K562 (cell line): ENCODE measurements around the gene TMEM95. TPM values are rescaled to one million over a fixed set of nuclear protein-coding genes. Genes with fewer than 3 reads are reported as not detected.

ENCODE experiments used
- ATAC-seq: fragments of 200-7000 bp; cut with Tn5 transposase; 3 replicates; pipeline ENCODE4 v1.9.1; 2020; ENCODE audit warnings: moderate library complexity
- BruUV-seq: library from RNA; stranded (reverse); fragments of 400-500 nt; replicated peaks from 2 replicates; lab custom pipeline; 2021; lab: Mats Ljungman, UMichigan
- CTCF ChIA-PET: fragments of 300-600 bp; formaldehyde crosslinking; extraction: SDS; loops from one replicate; lab custom pipeline; 2021; ENCODE audit warnings: low intra/inter-chr PET ratio; lab: Yijun Ruan, JAX
- POLR2A ChIA-PET: fragments of 300-600, 350-650 bp; sonication (Branson Sonifier 250); formaldehyde crosslinking; extraction: SDS; loops from one replicate; lab custom pipeline; 2021; ENCODE audit warnings: antibody characterized with exemption, inconsistent platforms; lab: Yijun Ruan, JAX
- DNase-seq, 4 experiments: peaks; one replicate each; pipeline versions ENCODE4 v3.0.0 to v3.0.0-alpha.2; 2011 to 2018; ENCODE audit warnings: low spot score in 3 of 4, mixed read lengths in 3 of 4; ENCODE audit errors: extremely low read depth in 1 of 4
- FAIRE-seq: peaks from 2 replicates; lab custom pipeline; 2011; peaks lifted over from hg19 to GRCh38; lab: Jason Lieb, UNC
- H2AFZ ChIP-seq: 2 replicates; pipeline ENCODE4 v1.6.0; 2011; ENCODE audit warnings: low read depth, low read length, control low read depth, inconsistent platforms
- H3K27ac ChIP-seq: fragments of 200-600 bp; 3 replicates; pipeline ENCODE4 v1.8.0; 2011; ENCODE audit warnings: low read depth, mild to moderate bottlenecking, control low read depth, inconsistent platforms, low read length, moderate library complexity, mixed read lengths; ENCODE audit errors: extremely low read depth
- H3K27me3 ChIP-seq, 2 experiments: fragments of 300-600 bp in 1 of 2; 2 replicates in 1 of 2; 3 replicates in 1 of 2; pipeline versions ENCODE4 v1.6.0 to v1.8.0; 2011; ENCODE audit warnings: inconsistent platforms in 2 of 2, low read length in 2 of 2, mild to moderate bottlenecking in 1 of 2, mixed read lengths in 1 of 2, moderate library complexity in 1 of 2; ENCODE audit not compliant: control insufficient read depth in 2 of 2, insufficient read depth in 2 of 2
- H3K36me3 ChIP-seq: fragments of 300-600 bp; 3 replicates; pipeline ENCODE4 v1.8.0; 2011; ENCODE audit warnings: mild to moderate bottlenecking, low read length, inconsistent platforms; ENCODE audit not compliant: control insufficient read depth, insufficient read depth
- H3K4me1 ChIP-seq, 2 experiments: fragments of 200-600 bp in 1 of 2; replicated peaks in 1 of 2; 2 replicates in 1 of 2; 3 replicates in 1 of 2; pipeline versions ENCODE4 v1.5.1 to v1.8.0; 2011; ENCODE audit warnings: inconsistent platforms in 2 of 2, low read length in 2 of 2, mild to moderate bottlenecking in 1 of 2, mixed read lengths in 1 of 2, moderate library complexity in 1 of 2; ENCODE audit not compliant: control insufficient read depth in 2 of 2, insufficient read depth in 2 of 2
- H3K4me2 ChIP-seq: 2 replicates; pipeline ENCODE4 v1.6.1; 2011; ENCODE audit warnings: low read length, control low read depth, inconsistent platforms, mixed read lengths; ENCODE audit not compliant: insufficient read depth
- H3K4me3 ChIP-seq: fragments of 200-600 bp; sonication (generic), shearing (Covaris generic); 2 replicates; pipeline ENCODE4 v1.5.1; 2016; ENCODE audit warnings: control low read depth, inconsistent platforms
- H3K79me2 ChIP-seq: fragments of 200-600 bp; 3 replicates; pipeline ENCODE4 v1.8.0; 2011; ENCODE audit warnings: low read length, inconsistent platforms; ENCODE audit not compliant: control insufficient read depth, insufficient read depth
- H3K9ac ChIP-seq, 2 experiments: 2 replicates each; pipeline versions ENCODE4 v1.6.0 to v1.6.1; 2011; ENCODE audit warnings: low read depth in 2 of 2, low read length in 2 of 2, control low read depth in 1 of 2, inconsistent platforms in 1 of 2, mild to moderate bottlenecking in 1 of 2, mixed read lengths in 1 of 2; ENCODE audit not compliant: insufficient read depth in 1 of 2
- H3K9me1 ChIP-seq: one replicate; pipeline ENCODE4 v1.6.0; 2011; ENCODE audit warnings: inconsistent platforms, mild to moderate bottlenecking, low read length, moderate library complexity; ENCODE audit not compliant: control insufficient read depth, insufficient read depth
- H3K9me3 ChIP-seq: replicated peaks from 2 replicates; pipeline ENCODE4 v1.5.1; 2011; ENCODE audit warnings: low read depth, low read length, inconsistent platforms; ENCODE audit not compliant: control insufficient read depth, insufficient read depth
- H4K20me1 ChIP-seq: replicated peaks from 2 replicates; pipeline ENCODE4 v1.6.1; 2011; ENCODE audit warnings: low read length, inconsistent platforms, mixed read lengths; ENCODE audit not compliant: control insufficient read depth, insufficient read depth
- ARID3B ChIP-seq: fragments of 250-450 bp; sonication (Bioruptor Pico); IDR thresholded peaks from 2 replicates; pipeline ENCODE4 v1.4.0; 2020; ENCODE audit warnings: borderline replicate concordance
- CHCHD3 ChIP-seq: fragments of 250-450 bp; sonication (Bioruptor Pico); IDR thresholded peaks from 2 replicates; pipeline ENCODE4 v2.1.2; 2022; ENCODE audit warnings: mild to moderate bottlenecking
- CHD2 ChIP-seq: IDR thresholded peaks from 2 replicates; pipeline ENCODE4 v1.6.1; 2011; ENCODE audit warnings: low read depth, low read length
- DEAF1 ChIP-seq: fragments of 450-650 bp; formaldehyde crosslinking; IDR thresholded peaks from 2 replicates; pipeline ENCODE4 v1.4.0; 2020; ENCODE audit warnings: mild to moderate bottlenecking, moderate library complexity
- E2F3 ChIP-seq: fragments of 250-450 bp; sonication (Bioruptor Pico); IDR thresholded peaks from 2 replicates; pipeline ENCODE4 v1.4.0; 2020; ENCODE audit warnings: mild to moderate bottlenecking
- MYNN ChIP-seq, 2 experiments: sonication (generic); formaldehyde crosslinking in 1 of 2; IDR thresholded peaks; 2 replicates each; pipeline versions ENCODE4 v1.5.0 to v1.6.1; 2016 to 2020; ENCODE audit warnings: antibody characterized with exemption in 1 of 2, missing genetic modification reagents in 1 of 2
- RBM14 ChIP-seq: fragments of 200-400 bp; formaldehyde crosslinking; IDR thresholded peaks from 2 replicates; pipeline ENCODE4 v1.6.1; 2018; ENCODE audit warnings: low read depth, mild to moderate bottlenecking, low read length, moderate library complexity, borderline replicate concordance; ENCODE audit not compliant: insufficient read depth
- SLC30A9 ChIP-seq: fragments of 250-450 bp; sonication (Bioruptor Pico); IDR thresholded peaks from 2 replicates; pipeline ENCODE4 v1.8.0; 2022; ENCODE audit warnings: mild to moderate bottlenecking, moderate library complexity
- SP1 ChIP-seq: sonication (generic); formaldehyde crosslinking; IDR thresholded peaks from 2 replicates; pipeline ENCODE4 v1.8.1; 2022; ENCODE audit warnings: mild to moderate bottlenecking, missing genetic modification reagents
- SRSF3 ChIP-seq: fragments of 200-400 bp; formaldehyde crosslinking; IDR thresholded peaks from 2 replicates; pipeline ENCODE4 v1.6.1; 2016; ENCODE audit warnings: mild to moderate bottlenecking, low read length, moderate library complexity; ENCODE audit not compliant: insufficient read depth
- ZNF57 ChIP-seq: fragments of 450-650 bp; formaldehyde crosslinking; IDR thresholded peaks from 2 replicates; pipeline ENCODE4 v1.4.0; 2020; ENCODE audit warnings: mild to moderate bottlenecking, moderate library complexity
- ZSCAN32 ChIP-seq: fragments of 450-650 bp; formaldehyde crosslinking; IDR thresholded peaks from 2 replicates; pipeline ENCODE4 v1.4.0; 2020; ENCODE audit warnings: mild to moderate bottlenecking, moderate library complexity
- WGBS: fragments of 100-300 bp; shearing (Covaris generic); methylation state at CpG from one replicate; pipeline ENCODE4 v1.1.6; 2016; ENCODE audit warnings: low coverage, mixed read lengths; ENCODE audit not compliant: insufficient coverage; ENCODE audit errors: missing lambda C conversion rate; 5-methylcytosine and 5-hydroxymethylcytosine counted together
- in situ Hi-C: fragments of 300-500 bp; cut with MboI; formaldehyde crosslinking; loops from 4 replicates; pipeline ENCODE4 v1.15.0; 2018; ENCODE audit warnings: inconsistent platforms, mixed read lengths
- intact Hi-C: fragments of 100-400 bp; cut with micrococcal nuclease; formaldehyde crosslinking; loops from 2 replicates; pipeline ENCODE4 v1.14.2; 2022
- polyA plus RNA-seq, 8 experiments: library from polyadenylated mRNA; depleted of rRNA in 4 of 8; stranded (reverse) in 5 of 8; unstranded in 3 of 8; fragments of >200 nt; fragmentation: Nextera tagmentation in 2 of 8; fragmentation: Illumina TruSeq in 1 of 8; extraction: Ambion mirVana in 2 of 8; extraction: Trizol in 1 of 8; gene quantifications; 2 replicates each; pipeline versions ENCODE4 v1.2.1 to v1.2.3, GENCODE V29; 2011 to 2014; ENCODE audit warnings: inconsistent platforms in 1 of 8, missing spikeins in 1 of 8
- total RNA-seq, 7 experiments: library from RNA; depleted of rRNA in 6 of 7; stranded (reverse); fragments of >200 nt in 6 of 7; fragmentation: Illumina TruSeq in 2 of 7; extraction: Trizol in 2 of 7; gene quantifications; 2 replicates each; pipeline versions ENCODE4 v1.2.1 to v1.2.3, GENCODE V29; 2011 to 2021; ENCODE audit warnings: low replicate concordance in 1 of 7
- TF ChIP-seq, protein P1 (sequence below): fragments of 250-450 bp; sonication (Bioruptor Pico); IDR thresholded peaks from 2 replicates; pipeline ENCODE4 v1.5.1; 2021; ENCODE audit warnings: mild to moderate bottlenecking
- TF ChIP-seq, protein P2 (sequence below), 2 experiments: fragments of 450-650 bp; IDR thresholded peaks; 2 replicates each; pipeline ENCODE4 v1.6.1; 2016
- TF ChIP-seq, protein P3 (sequence below): sonication (generic); formaldehyde crosslinking; IDR thresholded peaks from 2 replicates; pipeline ENCODE4 v1.8.0; 2022; ENCODE audit warnings: mild to moderate bottlenecking, missing genetic modification reagents

The TMEM95 gene
- total and polyA plus RNA-seq, 9 of the 15 experiments (the other 6 are each of a cell fraction or from before 2014, with no cell fraction given): not detected

GRCh38 chr17:7326186-7326585, 28.8 kb upstream of the TMEM95 start:
- Histone ChIP-seq H4K20me1 (no peaks in the 10 kb centered on the region), H3K9me3 (no peaks in the 10 kb centered on the region), H3K4me3 (no peak overlapping the region), H3K9ac (no peak overlapping the region), H2AFZ (no peak overlapping the region), H3K79me2 (peaks cover 16% of the 10 kb centered on the region), H3K27me3 (no peaks in the 10 kb centered on the region), H3K9me1 (no peaks in the 10 kb centered on the region), H3K4me2 (no peak overlapping the region), H3K36me3 (peaks cover 54% of the 10 kb centered on the region; the same call in 2 of the 3 replicates), H3K27ac (no peak overlapping the region), H3K4me1 (peaks cover 4 to 34% of the 10 kb centered on the region in 2 experiments; a peak in 4 of 5 replicates)
- in situ Hi-C loops (no loop called here), intact Hi-C loops (no loop called here)
- 92% methylated on average over 8 of the region's 11 CpGs for WGBS
- BruUV-seq: no TSS peak
- DNase-seq (no peak), ATAC-seq (no peak), FAIRE-seq (no peak)
- ChIA-PET CTCF (no interaction called here), POLR2A (interaction anchor here (0.6 to 1.5 kb wide), 2 partner anchors 13 to 487 kb away, joined by 3 read pairs; no protein-coding TSS in a partner anchor)
- TF ChIP-seq CHCHD3 (CRISPR knock-in tag) (no peak), ARID3B (CRISPR knock-in tag) (no peak), DEAF1 (CRISPR knock-in tag) (no peak), E2F3 (CRISPR knock-in tag) (no peak), MYNN (IDR thresholded peaks at IDR 0.05) (no peak), MYNN (CRISPR knock-in tag; IDR thresholded peaks at IDR 0.05) (no peak), SLC30A9 (no peak), SRSF3 (no peak), SP1 (no peak), ZNF57 (CRISPR knock-in tag) (no peak), CHD2 (no peak), ZSCAN32 (CRISPR knock-in tag) (no peak), RBM14 (no peak)
- TF ChIP-seq, protein P1, sequence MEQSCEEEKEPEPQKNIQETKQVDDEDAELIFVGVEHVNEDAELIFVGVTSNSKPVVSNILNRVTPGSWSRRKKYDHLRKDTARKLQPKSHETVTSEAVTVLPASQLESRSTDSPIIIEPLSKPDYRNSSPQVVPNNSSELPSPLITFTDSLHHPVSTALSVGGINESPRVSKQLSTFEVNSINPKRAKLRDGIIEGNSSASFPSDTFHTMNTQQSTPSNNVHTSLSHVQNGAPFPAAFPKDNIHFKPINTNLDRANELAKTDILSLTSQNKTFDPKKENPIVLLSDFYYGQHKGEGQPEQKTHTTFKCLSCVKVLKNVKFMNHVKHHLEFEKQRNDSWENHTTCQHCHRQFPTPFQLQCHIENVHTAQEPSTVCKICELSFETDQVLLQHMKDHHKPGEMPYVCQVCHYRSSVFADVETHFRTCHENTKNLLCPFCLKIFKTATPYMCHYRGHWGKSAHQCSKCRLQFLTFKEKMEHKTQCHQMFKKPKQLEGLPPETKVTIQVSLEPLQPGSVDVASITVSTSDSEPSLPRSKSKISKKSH (CRISPR knock-in tag): no peak
- TF ChIP-seq, protein P2, sequence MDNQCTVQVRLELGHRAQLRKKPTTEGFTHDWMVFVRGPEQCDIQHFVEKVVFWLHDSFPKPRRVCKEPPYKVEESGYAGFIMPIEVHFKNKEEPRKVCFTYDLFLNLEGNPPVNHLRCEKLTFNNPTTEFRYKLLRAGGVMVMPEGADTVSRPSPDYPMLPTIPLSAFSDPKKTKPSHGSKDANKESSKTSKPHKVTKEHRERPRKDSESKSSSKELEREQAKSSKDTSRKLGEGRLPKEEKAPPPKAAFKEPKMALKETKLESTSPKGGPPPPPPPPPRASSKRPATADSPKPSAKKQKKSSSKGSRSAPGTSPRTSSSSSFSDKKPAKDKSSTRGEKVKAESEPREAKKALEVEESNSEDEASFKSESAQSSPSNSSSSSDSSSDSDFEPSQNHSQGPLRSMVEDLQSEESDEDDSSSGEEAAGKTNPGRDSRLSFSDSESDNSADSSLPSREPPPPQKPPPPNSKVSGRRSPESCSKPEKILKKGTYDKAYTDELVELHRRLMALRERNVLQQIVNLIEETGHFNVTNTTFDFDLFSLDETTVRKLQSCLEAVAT (IDR thresholded peaks at IDR 0.05): no peak
- TF ChIP-seq, protein P3, sequence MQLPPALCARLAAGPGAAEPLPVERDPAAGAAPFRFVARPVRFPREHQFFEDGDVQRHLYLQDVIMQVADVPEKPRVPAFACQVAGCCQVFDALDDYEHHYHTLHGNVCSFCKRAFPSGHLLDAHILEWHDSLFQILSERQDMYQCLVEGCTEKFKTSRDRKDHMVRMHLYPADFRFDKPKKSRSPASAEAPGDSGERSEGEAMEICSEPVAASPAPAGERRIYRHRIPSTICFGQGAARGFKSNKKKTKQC: no peak
